Endodermal cell (in vitro differentiated cells): ENCODE measurements around the gene UBA52. TPM values are rescaled to one million over a fixed set of nuclear protein-coding genes. Genes with fewer than 3 reads are reported as not detected.

Source experiments
- DNase-seq: peaks from one replicate; pipeline ENCODE4 v3.0.0-alpha.2; 2017
- H3K27ac ChIP-seq: 2 replicates; pipeline ENCODE4 v1.5.1; 2013; ENCODE audit warnings: mild to moderate bottlenecking, low read depth, low read length, moderate library complexity
- H3K27me3 ChIP-seq: 2 replicates; pipeline ENCODE4 v1.6.1; 2013; ENCODE audit warnings: mild to moderate bottlenecking, low read length, moderate library complexity; ENCODE audit not compliant: insufficient read depth, control insufficient read depth, poor library complexity, severe bottlenecking
- H3K36me3 ChIP-seq: 2 replicates; pipeline ENCODE4 v1.7.0; 2013; ENCODE audit warnings: mild to moderate bottlenecking, low read length, moderate library complexity; ENCODE audit not compliant: control insufficient read depth, insufficient read depth
- H3K4me1 ChIP-seq: one replicate; pipeline ENCODE4 v1.7.0; 2013; ENCODE audit warnings: low read length; ENCODE audit not compliant: control insufficient read depth, insufficient read depth
- H3K4me3 ChIP-seq: 2 replicates; pipeline ENCODE4 v1.5.1; 2013; ENCODE audit warnings: mild to moderate bottlenecking, low read length, moderate library complexity
- H3K9ac ChIP-seq: 2 replicates; pipeline ENCODE4 v1.6.1; 2013; ENCODE audit warnings: mild to moderate bottlenecking, low read length, moderate library complexity; ENCODE audit not compliant: poor library complexity, severe bottlenecking; ENCODE audit errors: extremely low read depth
- H3K9me3 ChIP-seq: 2 replicates; pipeline ENCODE4 v1.6.1; 2013; ENCODE audit warnings: mild to moderate bottlenecking, low read length, moderate library complexity; ENCODE audit not compliant: control insufficient read depth
- H3K27ac Mint-ChIP-seq: 2 replicates; pipeline ENCODE4 v1.8.0; 2020; ENCODE audit warnings: mixed read lengths
- H3K27me3 Mint-ChIP-seq: 2 replicates; pipeline ENCODE4 v1.8.0; 2021; ENCODE audit warnings: mild to moderate bottlenecking, mixed read lengths; ENCODE audit not compliant: insufficient read depth
- H3K36me3 Mint-ChIP-seq: 2 replicates; pipeline ENCODE4 v1.8.0; 2020; ENCODE audit warnings: low read depth, mixed read lengths
- H3K4me1 Mint-ChIP-seq: 2 replicates; pipeline ENCODE4 v1.8.0; 2020; ENCODE audit warnings: mixed read lengths
- H3K4me3 Mint-ChIP-seq: 2 replicates; pipeline ENCODE4 v1.8.0; 2020; ENCODE audit warnings: mild to moderate bottlenecking, moderate library complexity, mixed read lengths
- H3K9me3 Mint-ChIP-seq: 2 replicates; pipeline ENCODE4 v1.8.0; 2020; ENCODE audit warnings: mild to moderate bottlenecking, mixed read lengths
- WGBS, 2 experiments: methylation state at CpG; one replicate each; pipeline versions ENCODE4 v1.1.5 to v1.1.7; 2013; ENCODE audit warnings: missing lambda C conversion rate in 2 of 2, mixed read lengths in 1 of 2; ENCODE audit not compliant: insufficient coverage in 1 of 2, insufficient read length in 1 of 2; 5-methylcytosine and 5-hydroxymethylcytosine counted together
- total RNA-seq, 2 donors: library from RNA; stranded (reverse); fragmentation: NEBNext Ultra II Directional in 1 of 2; extraction: Animal tissue kit (Norgen Biotek cat#: 25700) in 1 of 2; gene quantifications; 2 replicates in 1 of 2; 3 replicates in 1 of 2; pipeline ENCODE4 v1.2.1, GENCODE V29; 2021
- TF ChIP-seq, protein P1 (sequence below): fragments of 200-600 bp; sonication (generic); conservative IDR thresholded peaks from 2 replicates; pipeline ENCODE4 v1.5.0; 2021; ENCODE audit warnings: antibody characterized with exemption, mild to moderate bottlenecking

UBA52 gene
- total RNA-seq, 2 donors from 2014 or later, result 1,143 to 1,222 TPM

DNA sequence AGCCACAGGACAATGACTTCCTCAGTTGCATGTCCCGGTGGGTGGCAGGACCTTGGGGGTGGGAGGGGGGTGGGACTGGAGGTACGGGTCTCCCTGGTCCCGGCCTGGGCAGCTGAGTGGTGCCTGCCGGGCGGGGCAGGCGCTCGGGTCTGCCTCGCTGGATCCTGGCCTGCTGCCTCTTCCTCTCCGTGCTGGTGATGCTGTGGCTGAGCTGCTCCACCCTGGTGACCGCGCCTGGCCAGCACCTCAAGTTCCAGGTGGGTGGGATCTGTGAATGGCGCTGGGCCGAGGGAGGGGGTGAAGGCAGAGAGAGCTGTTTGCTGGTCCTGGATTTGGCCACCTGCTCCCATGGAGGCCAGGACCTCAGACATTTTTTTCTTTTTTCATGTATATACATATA, 46.6 kb downstream of the UBA52 start:
- Histone ChIP-seq H3K27me3 (peaks cover 30% of the 10 kb centered on the region), H3K9ac (no peak overlapping the region), H3K27ac (no peak overlapping the region), H3K4me3 (no peak overlapping the region), H3K4me1 (no peaks in the 10 kb centered on the region), H3K36me3 (no peaks in the 10 kb centered on the region), H3K9me3 (no peaks in the 10 kb centered on the region)
- TF ChIP-seq, protein P1, sequence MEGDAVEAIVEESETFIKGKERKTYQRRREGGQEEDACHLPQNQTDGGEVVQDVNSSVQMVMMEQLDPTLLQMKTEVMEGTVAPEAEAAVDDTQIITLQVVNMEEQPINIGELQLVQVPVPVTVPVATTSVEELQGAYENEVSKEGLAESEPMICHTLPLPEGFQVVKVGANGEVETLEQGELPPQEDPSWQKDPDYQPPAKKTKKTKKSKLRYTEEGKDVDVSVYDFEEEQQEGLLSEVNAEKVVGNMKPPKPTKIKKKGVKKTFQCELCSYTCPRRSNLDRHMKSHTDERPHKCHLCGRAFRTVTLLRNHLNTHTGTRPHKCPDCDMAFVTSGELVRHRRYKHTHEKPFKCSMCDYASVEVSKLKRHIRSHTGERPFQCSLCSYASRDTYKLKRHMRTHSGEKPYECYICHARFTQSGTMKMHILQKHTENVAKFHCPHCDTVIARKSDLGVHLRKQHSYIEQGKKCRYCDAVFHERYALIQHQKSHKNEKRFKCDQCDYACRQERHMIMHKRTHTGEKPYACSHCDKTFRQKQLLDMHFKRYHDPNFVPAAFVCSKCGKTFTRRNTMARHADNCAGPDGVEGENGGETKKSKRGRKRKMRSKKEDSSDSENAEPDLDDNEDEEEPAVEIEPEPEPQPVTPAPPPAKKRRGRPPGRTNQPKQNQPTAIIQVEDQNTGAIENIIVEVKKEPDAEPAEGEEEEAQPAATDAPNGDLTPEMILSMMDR, result no peak
- no peak for DNase-seq
- Mint-ChIP-seq H3K9me3 (no peaks in the 10 kb centered on the region), H3K36me3 (no peaks in the 10 kb centered on the region), H3K4me1 (peaks cover 3% of the 10 kb centered on the region), H3K4me3 (no peak overlapping the region), H3K27me3 (peaks cover 45% of the 10 kb centered on the region), H3K27ac (no peak overlapping the region)
- 93 to 98% methylated on average over 7 to 13 of the region's 13 CpGs for WGBS, 2 experiments

DNA sequence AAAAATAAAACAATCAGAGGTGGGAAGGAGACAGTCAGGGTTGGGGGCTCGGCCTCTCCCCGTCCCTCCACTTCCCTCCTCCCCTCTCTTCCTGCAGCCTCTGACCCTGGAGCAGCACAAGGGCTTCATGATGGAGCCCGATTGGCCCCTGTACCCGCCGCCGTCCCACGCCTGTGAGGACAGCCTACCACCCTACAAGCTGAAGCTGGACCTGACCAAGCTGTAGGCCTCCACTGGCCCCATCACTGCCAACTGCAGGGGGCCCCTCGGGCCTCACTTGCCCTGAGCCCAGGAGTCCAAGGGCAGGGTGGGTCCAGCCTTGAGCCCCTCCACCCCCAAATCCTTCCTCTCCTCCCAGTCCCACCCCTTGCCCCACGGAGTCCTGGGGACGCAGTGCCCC, 48.7 kb downstream of the UBA52 start:
- no peak overlapping the region for H3K9ac ChIP-seq
- no peaks in the 10 kb centered on the region for H3K9me3 ChIP-seq
- WGBS, 2 experiments, result 84 to 92% methylated on average over 5 to 10 of the region's 10 CpGs
- no peaks in the 10 kb centered on the region for H3K9me3 Mint-ChIP-seq
- no peak overlapping the region for H3K27ac Mint-ChIP-seq
- no peak overlapping the region for H3K27ac ChIP-seq
- no peak overlapping the region for H3K4me3 Mint-ChIP-seq
- no peak for DNase-seq
- TF ChIP-seq, protein P1, result no peak
- H3K4me1 Mint-ChIP-seq, result no peaks in the 10 kb centered on the region
- peaks cover 9% of the 10 kb centered on the region for H3K27me3 ChIP-seq
- no peaks in the 10 kb centered on the region for H3K36me3 Mint-ChIP-seq
- no peaks in the 10 kb centered on the region for H3K36me3 ChIP-seq
- no peak overlapping the region for H3K4me3 ChIP-seq
- peaks cover 31% of the 10 kb centered on the region for H3K27me3 Mint-ChIP-seq
- no peaks in the 10 kb centered on the region for H3K4me1 ChIP-seq

DNA sequence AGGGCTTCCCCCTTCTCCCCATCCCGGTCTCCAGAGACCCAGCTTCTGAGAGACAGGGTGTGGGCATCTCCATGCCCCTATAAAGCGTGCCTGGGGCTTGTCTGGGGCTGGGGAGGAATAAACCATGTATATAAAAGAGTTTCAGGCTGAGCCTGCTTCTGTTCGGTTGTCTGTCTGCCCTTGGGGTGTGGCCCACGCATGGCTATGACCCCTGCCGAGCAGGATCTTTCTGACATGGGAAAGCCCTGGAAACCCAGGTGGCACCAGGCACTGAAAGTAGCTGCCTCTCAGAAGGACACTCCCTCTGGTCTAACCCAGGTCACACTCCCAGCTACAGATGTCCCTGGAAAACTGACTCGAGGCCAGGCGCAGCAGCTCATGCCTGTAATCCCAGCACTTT, 49.2 kb downstream of the UBA52 start:
- Histone ChIP-seq H3K4me1 (no peaks in the 10 kb centered on the region), H3K36me3 (no peaks in the 10 kb centered on the region), H3K27me3 (peaks cover 4% of the 10 kb centered on the region), H3K9ac (no peak overlapping the region), H3K27ac (no peak overlapping the region), H3K9me3 (no peaks in the 10 kb centered on the region), H3K4me3 (no peak overlapping the region)
- no peaks in the 10 kb centered on the region for H3K4me1 Mint-ChIP-seq
- H3K27ac Mint-ChIP-seq, result no peak overlapping the region
- DNase-seq, result no peak
- no peak overlapping the region for H3K4me3 Mint-ChIP-seq
- WGBS, 2 experiments, result 84 to 89% methylated on average over 3 to 7 of the region's 7 CpGs
- no peaks in the 10 kb centered on the region for H3K9me3 Mint-ChIP-seq
- no peaks in the 10 kb centered on the region for H3K36me3 Mint-ChIP-seq
- peaks cover 25% of the 10 kb centered on the region for H3K27me3 Mint-ChIP-seq
- TF ChIP-seq, protein P1, result no peak
